Type B pancreatic cell (in vitro differentiated cells): ENCODE measurements around the gene TIAM1. TPM values are rescaled to one million over a fixed set of nuclear protein-coding genes. Genes with fewer than 3 reads are reported as not detected.

Source experiments
- DNase-seq: peaks from one replicate; pipeline ENCODE4 v3.0.0; 2021; ENCODE audit warnings: mixed read lengths; ENCODE audit not compliant: unreplicated experiment; ENCODE audit errors: extremely low spot score
- H3K27ac Mint-ChIP-seq: 2 replicates; pipeline ENCODE4 v1.8.0; 2021; ENCODE audit warnings: mild to moderate bottlenecking, mixed read lengths
- H3K27me3 Mint-ChIP-seq: 2 replicates; pipeline ENCODE4 v1.8.0; 2021; ENCODE audit warnings: mixed read lengths
- H3K36me3 Mint-ChIP-seq: 2 replicates; pipeline ENCODE4 v1.8.0; 2021; ENCODE audit warnings: mixed read lengths
- H3K4me1 Mint-ChIP-seq: one replicate; pipeline ENCODE4 v1.8.0; 2021; ENCODE audit warnings: mixed read lengths; ENCODE audit not compliant: unreplicated experiment
- H3K4me3 Mint-ChIP-seq: 2 replicates; pipeline ENCODE4 v1.8.0; 2021; ENCODE audit warnings: mild to moderate bottlenecking, mixed read lengths
- H3K9me3 Mint-ChIP-seq: 2 replicates; pipeline ENCODE4 v1.8.0; 2021; ENCODE audit warnings: mixed read lengths
- total RNA-seq: library from RNA; stranded (reverse); gene quantifications from 2 replicates; pipeline ENCODE4 v1.2.1, GENCODE V29; 2021; ENCODE audit warnings: low replicate concordance
- TF ChIP-seq, protein P1 (sequence below): fragments of 200-600 bp; sonication (generic); conservative IDR thresholded peaks from 2 replicates; pipeline ENCODE4 v1.5.0; 2021; ENCODE audit warnings: antibody characterized with exemption, mild to moderate bottlenecking

TIAM1 gene
- total RNA-seq, 1 donor from 2014 or later = 49.3 TPM

GRCh38 chr21:31297806-31298205 is 46.3 kb downstream of the TIAM1 start:
- TF ChIP-seq, protein P1, sequence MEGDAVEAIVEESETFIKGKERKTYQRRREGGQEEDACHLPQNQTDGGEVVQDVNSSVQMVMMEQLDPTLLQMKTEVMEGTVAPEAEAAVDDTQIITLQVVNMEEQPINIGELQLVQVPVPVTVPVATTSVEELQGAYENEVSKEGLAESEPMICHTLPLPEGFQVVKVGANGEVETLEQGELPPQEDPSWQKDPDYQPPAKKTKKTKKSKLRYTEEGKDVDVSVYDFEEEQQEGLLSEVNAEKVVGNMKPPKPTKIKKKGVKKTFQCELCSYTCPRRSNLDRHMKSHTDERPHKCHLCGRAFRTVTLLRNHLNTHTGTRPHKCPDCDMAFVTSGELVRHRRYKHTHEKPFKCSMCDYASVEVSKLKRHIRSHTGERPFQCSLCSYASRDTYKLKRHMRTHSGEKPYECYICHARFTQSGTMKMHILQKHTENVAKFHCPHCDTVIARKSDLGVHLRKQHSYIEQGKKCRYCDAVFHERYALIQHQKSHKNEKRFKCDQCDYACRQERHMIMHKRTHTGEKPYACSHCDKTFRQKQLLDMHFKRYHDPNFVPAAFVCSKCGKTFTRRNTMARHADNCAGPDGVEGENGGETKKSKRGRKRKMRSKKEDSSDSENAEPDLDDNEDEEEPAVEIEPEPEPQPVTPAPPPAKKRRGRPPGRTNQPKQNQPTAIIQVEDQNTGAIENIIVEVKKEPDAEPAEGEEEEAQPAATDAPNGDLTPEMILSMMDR = no peak
- Mint-ChIP-seq H3K4me1 (peaks cover 22% of the 10 kb centered on the region), H3K9me3 (peaks cover 4% of the 10 kb centered on the region), H3K4me3 (no peak overlapping the region), H3K27me3 (no peaks in the 10 kb centered on the region), H3K36me3 (peaks cover 10% of the 10 kb centered on the region), H3K27ac (no peak overlapping the region)
- DNase-seq = no peak

GRCh38 chr21:31295676-31296075 is 48.4 kb downstream of the TIAM1 start:
- peaks cover 22% of the 10 kb centered on the region for H3K4me1 Mint-ChIP-seq
- H3K27ac Mint-ChIP-seq = no peak overlapping the region
- H3K9me3 Mint-ChIP-seq = peaks cover 8% of the 10 kb centered on the region
- H3K4me3 Mint-ChIP-seq = no peak overlapping the region
- peaks cover 15% of the 10 kb centered on the region for H3K36me3 Mint-ChIP-seq
- no peak for DNase-seq
- H3K27me3 Mint-ChIP-seq = no peaks in the 10 kb centered on the region
- TF ChIP-seq, protein P1 = no peak

- TF ChIP-seq, protein P1 = no peak
- Mint-ChIP-seq H3K9me3 (peaks cover 8% of the 10 kb centered on the region), H3K27me3 (no peaks in the 10 kb centered on the region), H3K4me1 (peaks cover 15% of the 10 kb centered on the region), H3K4me3 (no peak overlapping the region), H3K27ac (no peak overlapping the region), H3K36me3 (peaks cover 15% of the 10 kb centered on the region)
- no peak for DNase-seq
Measured at GRCh38 chr21:31294691-31295090, 49.4 kb downstream of the TIAM1 start.

DNA sequence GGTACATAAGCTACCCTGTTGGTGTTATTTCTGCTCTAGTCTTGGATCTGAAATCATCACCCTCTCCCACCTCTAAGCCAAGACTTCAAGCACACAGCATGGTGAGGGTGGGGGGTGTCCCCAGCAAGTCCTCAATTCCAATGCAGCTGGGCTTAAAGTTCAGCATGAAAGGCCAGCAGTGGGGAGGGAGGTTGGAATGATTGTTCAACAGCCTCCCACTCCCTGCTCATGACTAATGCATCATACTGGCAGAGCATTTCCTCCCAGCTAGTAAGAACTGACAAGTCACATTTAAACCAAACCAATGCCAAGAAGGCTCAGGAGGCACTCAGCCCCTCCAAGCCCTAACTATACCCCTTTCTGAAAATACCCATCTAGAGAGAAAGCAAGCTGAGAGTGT is 50.1 kb downstream of the TIAM1 start:
- peaks cover 8% of the 10 kb centered on the region for H3K9me3 Mint-ChIP-seq

DNA sequence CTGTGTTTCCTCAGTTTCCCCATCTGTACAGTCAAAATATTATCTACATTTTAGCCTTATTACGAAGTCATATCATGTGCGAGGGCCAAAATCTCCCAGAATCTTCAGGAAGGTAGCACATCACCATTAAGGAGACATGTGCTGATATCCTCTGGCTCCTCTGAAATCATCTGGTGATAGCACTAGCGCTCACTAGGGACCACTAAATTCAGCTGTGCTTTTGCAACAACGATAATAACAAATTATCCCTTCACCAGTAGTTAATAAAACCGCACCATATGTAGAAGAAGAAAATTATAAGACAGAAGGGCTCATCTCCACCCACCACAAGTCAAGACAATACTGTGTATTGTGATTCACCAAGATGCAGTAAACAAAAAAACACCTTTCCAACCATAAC is 53.3 kb downstream of the TIAM1 start:
- Mint-ChIP-seq H3K27ac (no peak overlapping the region), H3K36me3 (peaks cover 20% of the 10 kb centered on the region)

More for the DNA sequence above, 50.1 kb downstream of the TIAM1 start:
- H3K36me3 Mint-ChIP-seq = peaks cover 15% of the 10 kb centered on the region
- H3K27ac Mint-ChIP-seq = peak overlapping the region; percentile 86
- TF ChIP-seq, protein P1 = no peak
- no peaks in the 10 kb centered on the region for H3K27me3 Mint-ChIP-seq
- no peak overlapping the region for H3K4me3 Mint-ChIP-seq
- H3K4me1 Mint-ChIP-seq = peaks cover 8% of the 10 kb centered on the region
- DNase-seq = no peak

More for the DNA sequence above, 53.3 kb downstream of the TIAM1 start:
- H3K9me3 Mint-ChIP-seq = peaks cover 4% of the 10 kb centered on the region
- DNase-seq = no peak
- TF ChIP-seq, protein P1 = no peak
- H3K27me3 Mint-ChIP-seq = no peaks in the 10 kb centered on the region
- H3K4me1 Mint-ChIP-seq = peaks cover 8% of the 10 kb centered on the region
- no peak overlapping the region for H3K4me3 Mint-ChIP-seq
